GM06990 (cell line): ENCODE results near the gene SCN9A.
"Not testable (repeated sequence)": the region's sequence is repeated elsewhere in the genome, so short reads cannot be mapped to it uniquely, and the experiment has no call there.

Experiments
- DNase-seq: peaks from one replicate; pipeline ENCODE4 v3.0.0-alpha.2; 2011; ENCODE audit not compliant: insufficient read length; ENCODE audit errors: extremely low read depth
- H3K27me3 ChIP-seq: replicated peaks from 2 replicates; pipeline ENCODE4 v1.6.0; 2011; ENCODE audit warnings: low read length; ENCODE audit not compliant: control insufficient read depth, insufficient read depth
- H3K36me3 ChIP-seq: 2 replicates; pipeline ENCODE4 v1.5.1; 2011; ENCODE audit warnings: low read length; ENCODE audit not compliant: control insufficient read depth, insufficient read depth
- H3K4me3 ChIP-seq: replicated peaks from 2 replicates; pipeline ENCODE4 v1.5.1; 2011; ENCODE audit warnings: low read depth, mild to moderate bottlenecking, control low read depth, low read length
- CTCF ChIP-seq: IDR thresholded peaks from 2 replicates; pipeline ENCODE4 v1.5.1; 2011; ENCODE audit warnings: low read length, control low read depth, mild to moderate bottlenecking, inconsistent platforms; ENCODE audit not compliant: insufficient read depth, poor library complexity, severe bottlenecking

SCN9A gene

GRCh38 chr2:166329465-166329864 lies 46.3 kb downstream of the SCN9A start:
- no peak for DNase-seq
- H3K36me3 ChIP-seq, result no peaks in the 10 kb centered on the region
- no peaks in the 10 kb centered on the region for H3K27me3 ChIP-seq
- TF ChIP-seq CTCF, result no peak
- no peak overlapping the region for H3K4me3 ChIP-seq

- no peak for TF ChIP-seq CTCF
- no peaks in the 10 kb centered on the region for H3K36me3 ChIP-seq
- H3K27me3 ChIP-seq, result no peaks in the 10 kb centered on the region
- no peak for DNase-seq
- H3K4me3 ChIP-seq, result no peak overlapping the region
These were observed 47.6 kb downstream of the SCN9A start for GRCh38 chr2:166328147-166328546.

- TF ChIP-seq CTCF, result no peak
- no peak for DNase-seq
- Histone ChIP-seq H3K36me3 (no peaks in the 10 kb centered on the region), H3K4me3 (no peak overlapping the region), H3K27me3 (no peaks in the 10 kb centered on the region)
These were observed 54.7 kb downstream of the SCN9A start for GRCh38 chr2:166321076-166321475.

GRCh38 chr2:166314022-166314759 lies 61.6 kb downstream of the SCN9A start:
- Histone ChIP-seq H3K27me3 (no peaks in the 10 kb centered on the region), H3K4me3 (no peak overlapping the region), H3K36me3 (no peaks in the 10 kb centered on the region)
- TF ChIP-seq CTCF, result no peak
- DNase-seq, result no peak

GRCh38 chr2:166312863-166313262 lies 62.9 kb downstream of the SCN9A start:
- H3K4me3 ChIP-seq, H3K27me3 ChIP-seq, H3K36me3 ChIP-seq, DNase-seq: not testable (repeated sequence)

- TF ChIP-seq CTCF, result no peak
These were observed 68.4 kb downstream of the SCN9A start for GRCh38 chr2:166307326-166307725.

More at GRCh38 chr2:166307326-166307725, 68.4 kb downstream of the SCN9A start:
- H3K36me3 ChIP-seq, result no peaks in the 10 kb centered on the region
- H3K27me3 ChIP-seq, result no peaks in the 10 kb centered on the region
- DNase-seq, result no peak
- H3K4me3 ChIP-seq, result no peak overlapping the region
